ENCODE results near the gene ODF2L. TPM values are rescaled to one million over a fixed set of nuclear protein-coding genes. Genes with fewer than 3 reads are reported as not detected.

ODF2L gene
- polyA plus RNA-seq (2012; ENCODE audit: insufficient read depth, insufficient read length) = 24.4 TPM

DNA sequence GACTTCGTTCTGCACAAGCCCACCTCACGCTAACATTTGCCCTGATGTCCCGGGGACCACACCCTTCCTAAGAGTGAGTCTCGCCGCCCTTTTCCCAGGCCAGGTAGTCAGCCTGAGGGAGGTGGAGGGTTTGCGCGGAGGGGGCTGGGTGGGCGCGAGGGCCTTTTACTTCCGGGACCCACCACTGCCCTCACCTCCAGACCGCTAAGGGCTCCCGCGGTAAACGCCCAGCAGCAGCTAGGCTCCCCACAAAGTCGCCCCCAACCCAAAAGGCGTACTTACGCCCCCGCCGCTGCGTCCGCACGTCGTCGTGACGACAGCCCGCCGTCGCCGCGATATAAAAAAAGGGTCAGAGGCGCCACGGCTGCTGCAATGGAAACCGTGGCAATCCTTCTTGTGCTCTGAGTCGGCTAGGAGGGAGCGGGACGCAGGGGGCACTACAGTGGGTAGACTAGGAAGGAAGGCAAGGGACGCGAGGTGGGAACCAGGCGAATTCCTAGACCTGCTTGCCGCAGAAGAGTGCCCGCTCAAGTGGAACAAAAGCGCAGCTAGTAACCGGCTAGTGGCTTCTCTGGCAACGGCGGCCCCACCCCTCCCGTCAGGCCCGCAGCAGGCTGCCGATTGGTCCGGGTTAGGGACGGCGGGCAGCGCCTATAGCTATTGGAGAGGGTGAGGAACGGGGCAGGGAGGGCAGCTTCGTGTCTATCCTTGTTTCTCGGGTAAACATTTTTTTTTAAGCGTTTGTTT lies at the start of gene ODF2L:
Gene ODF2L (minus strand): TSS at position 573 of the 747 bp plus-strand sequence. CDS start 9,296 bp downstream, outside the sequence.
- H3K4me3 ChIP-seq (ENCODE audit: low read length) = peak within 1 kb of the TSS; percentile 86
- DNase-seq (ENCODE audit: low read depth, low spot score) = peak; percentile 72

DNA sequence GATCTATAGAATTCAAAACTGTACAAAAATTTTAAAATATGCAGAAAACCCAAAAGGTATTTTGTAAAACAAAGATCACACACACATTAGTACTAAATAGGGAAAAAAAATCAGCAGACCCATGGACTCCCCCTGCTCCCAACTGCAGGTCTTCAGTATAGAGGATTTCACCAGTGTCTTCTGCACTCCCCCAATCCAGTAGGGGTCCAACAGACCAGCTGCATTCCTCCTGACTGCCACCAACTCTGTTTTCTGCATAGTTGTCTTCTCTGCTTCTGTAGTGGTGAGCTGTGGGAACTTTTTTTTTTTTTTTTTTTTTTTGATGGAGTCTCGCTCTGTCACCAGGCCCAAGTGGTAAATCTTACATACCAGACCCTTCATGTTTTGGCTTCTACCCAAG lies 49.8 kb upstream of the ODF2L start:
- peak; percentile 33 for DNase-seq (ENCODE audit: low read depth, low spot score)

GRCh38 chr1:86441997-86442396 lies 45.9 kb upstream of the ODF2L start:
- no peak overlapping the region for H3K4me3 ChIP-seq (ENCODE audit: low read length)

More for the DNA sequence above, 49.8 kb upstream of the ODF2L start:
- no peak overlapping the region for H3K4me3 ChIP-seq (ENCODE audit: low read length)

DNA sequence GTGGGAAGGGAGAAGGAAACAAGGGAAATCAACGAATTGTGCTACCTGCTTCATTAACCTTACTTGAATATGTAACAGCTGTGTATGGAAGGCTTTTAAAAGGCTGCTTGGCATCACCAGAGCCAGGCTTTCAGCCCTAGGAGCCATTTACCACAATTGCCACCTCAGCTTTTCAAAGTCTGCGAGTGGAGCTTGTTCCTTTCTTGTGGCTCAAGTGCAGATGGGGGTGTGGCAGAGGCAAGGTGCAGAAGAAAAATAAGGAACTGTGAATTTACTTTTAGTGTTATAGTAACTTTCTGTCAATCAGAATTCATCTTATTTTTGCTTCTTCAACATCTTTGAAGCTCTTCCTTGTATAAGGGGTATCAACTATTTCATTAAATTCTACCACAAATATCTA lies 45.5 kb upstream of the ODF2L start:
- peak; percentile 92 for DNase-seq (ENCODE audit: low read depth, low spot score)
- H3K4me3 ChIP-seq (ENCODE audit: low read length) = no peak overlapping the region

More at GRCh38 chr1:86441997-86442396, 45.9 kb upstream of the ODF2L start:
- DNase-seq (ENCODE audit: low read depth, low spot score) = no peak

GRCh38 chr1:86436041-86436440 lies 39.9 kb upstream of the ODF2L start:
- no peak for DNase-seq (ENCODE audit: low read depth, low spot score)
- H3K4me3 ChIP-seq (ENCODE audit: low read length) = no peak overlapping the region

GRCh38 chr1:86435327-86435726 lies 39.2 kb upstream of the ODF2L start:
- no peak for DNase-seq (ENCODE audit: low read depth, low spot score)
- no peak overlapping the region for H3K4me3 ChIP-seq (ENCODE audit: low read length)

GRCh38 chr1:86434059-86434458 lies 37.9 kb upstream of the ODF2L start:
- no peak overlapping the region for H3K4me3 ChIP-seq (ENCODE audit: low read length)
- no peak for DNase-seq (ENCODE audit: low read depth, low spot score)

- no peak for DNase-seq (ENCODE audit: low read depth, low spot score)
- no peak overlapping the region for H3K4me3 ChIP-seq (ENCODE audit: low read length)
Observed at GRCh38 chr1:86430376-86430775, 34.3 kb upstream of the ODF2L start.

DNA sequence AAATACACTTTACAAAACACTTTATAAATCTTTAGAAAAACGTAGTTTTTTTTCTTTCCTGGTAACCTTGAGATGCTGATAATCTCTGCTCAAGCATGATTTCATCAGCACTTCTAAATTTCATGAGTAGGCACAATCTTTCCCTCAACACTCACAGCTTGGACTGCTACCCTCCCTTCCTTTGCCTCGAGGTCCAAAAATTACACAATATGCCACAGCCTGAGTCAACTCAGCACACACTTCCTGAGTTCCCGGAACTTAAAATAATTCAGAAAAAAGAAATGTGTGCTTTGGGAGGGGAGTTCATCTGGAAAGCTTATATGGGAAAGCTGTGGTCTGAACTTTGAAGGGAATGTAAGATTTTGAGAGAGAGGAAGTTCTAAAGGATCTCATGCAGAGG lies 33.7 kb upstream of the ODF2L start:
- no peak for DNase-seq (ENCODE audit: low read depth, low spot score)
- no peak overlapping the region for H3K4me3 ChIP-seq (ENCODE audit: low read length)

- DNase-seq (ENCODE audit: low read depth, low spot score) = no peak
- H3K4me3 ChIP-seq (ENCODE audit: low read length) = no peak overlapping the region
Observed at GRCh38 chr1:86429122-86429725, 33.1 kb upstream of the ODF2L start.

DNA sequence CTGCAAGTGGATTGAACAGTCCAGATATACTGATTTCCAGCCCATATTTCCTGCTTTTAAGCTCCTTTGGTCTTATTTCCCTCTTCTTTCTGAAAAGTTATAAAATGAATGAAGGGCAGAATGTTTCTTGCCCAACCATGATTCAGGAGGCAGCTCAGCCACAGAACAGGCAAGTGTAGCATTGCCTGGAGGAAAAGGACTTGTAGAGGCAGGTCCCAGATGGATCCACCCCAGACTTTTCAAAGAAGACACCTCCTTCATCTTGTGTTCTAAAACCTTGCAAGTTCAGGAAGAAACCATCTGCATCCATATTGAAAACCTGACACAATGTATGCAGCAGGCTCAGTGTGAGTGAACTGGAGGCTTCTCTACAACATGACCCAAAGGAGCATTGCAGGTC lies 27.8 kb upstream of the ODF2L start, which contains the start of gene CLCA2:
Gene CLCA2 (plus strand): TSS at position 299 of the 400 bp plus-strand sequence. CDS start 77 bp downstream, at position 376.
- no peak within 1 kb of the TSS for H3K4me3 ChIP-seq (ENCODE audit: low read length)
- no peak for DNase-seq (ENCODE audit: low read depth, low spot score)

GRCh38 chr1:86423473-86423872 lies 27.4 kb upstream of the ODF2L start:
- DNase-seq (ENCODE audit: low read depth, low spot score) = no peak
- no peak overlapping the region for H3K4me3 ChIP-seq (ENCODE audit: low read length)

- no peak for DNase-seq (ENCODE audit: low read depth, low spot score)
- H3K4me3 ChIP-seq (ENCODE audit: low read length) = no peak overlapping the region
Observed at GRCh38 chr1:86421601-86422280, 25.6 kb upstream of the ODF2L start.

DNA sequence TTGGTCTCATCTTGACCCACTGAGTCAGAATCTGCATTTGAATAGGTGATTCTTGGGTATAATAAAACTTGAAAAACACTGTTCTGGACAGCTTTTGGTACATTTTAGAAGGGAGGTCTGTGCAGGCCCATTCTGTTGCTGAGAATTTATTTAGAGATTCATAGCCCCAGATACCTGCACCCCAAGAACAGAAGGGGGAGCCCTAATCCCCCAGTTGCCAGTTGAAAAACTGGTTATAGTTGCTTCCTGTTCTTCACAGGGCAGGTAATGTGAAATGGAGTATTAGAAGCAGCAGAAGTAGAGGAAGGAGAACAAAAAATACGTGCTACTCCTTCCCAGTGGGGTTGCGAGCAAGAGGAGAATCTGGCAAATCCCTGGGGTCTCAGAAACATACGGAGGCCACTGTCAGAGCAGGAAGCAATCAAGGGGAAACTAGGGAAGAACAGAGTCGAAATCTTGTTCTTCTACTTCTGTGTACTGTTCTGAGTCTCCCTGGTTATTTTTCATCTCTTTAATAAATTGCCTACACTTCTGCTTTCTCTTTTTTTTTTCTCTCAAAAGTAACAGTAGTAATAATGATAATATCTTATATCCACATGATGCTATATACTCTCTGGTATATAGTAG lies 23.3 kb upstream of the ODF2L start:
- H3K4me3 ChIP-seq (ENCODE audit: low read length) = no peak overlapping the region
- DNase-seq (ENCODE audit: low read depth, low spot score) = peak; percentile 36

DNA sequence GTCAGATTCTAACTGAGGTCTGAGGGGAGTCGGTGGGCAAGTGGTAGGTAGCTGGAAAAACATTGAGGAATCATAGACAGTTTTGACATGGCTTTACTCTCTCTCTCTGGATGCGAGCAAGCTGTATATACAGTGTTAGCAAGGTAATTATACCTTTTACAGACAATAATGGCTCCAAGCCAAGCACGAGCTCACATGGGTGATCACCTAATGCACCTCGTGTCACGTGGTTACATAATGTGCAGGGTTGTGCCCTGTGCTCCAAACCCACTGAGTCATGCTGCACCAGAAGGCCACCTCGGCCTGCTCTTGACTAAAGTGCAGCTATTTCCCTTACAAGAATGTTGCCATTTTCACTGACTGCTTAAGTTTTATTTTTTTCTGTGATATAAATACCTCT lies 20.2 kb upstream of the ODF2L start:
- no peak overlapping the region for H3K4me3 ChIP-seq (ENCODE audit: low read length)
- no peak for DNase-seq (ENCODE audit: low read depth, low spot score)

DNA sequence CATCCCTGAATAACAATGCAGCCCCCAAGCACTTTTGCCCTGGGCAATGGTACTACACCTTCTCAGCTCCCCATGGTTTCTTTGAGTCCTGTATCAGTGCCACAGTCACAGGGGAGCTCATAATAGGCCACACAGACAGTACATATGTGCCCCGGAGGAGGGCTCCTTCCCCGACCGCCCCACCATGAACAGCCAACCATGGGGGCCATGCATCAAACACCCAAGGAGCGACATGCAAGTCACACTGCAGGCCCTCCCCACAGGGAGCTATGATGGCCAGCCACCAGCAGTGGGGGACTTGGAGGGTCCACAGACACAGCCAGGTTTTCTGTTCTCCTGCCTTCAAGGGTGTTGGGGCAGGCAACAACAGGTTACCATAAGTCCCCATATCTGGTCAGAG lies 14.8 kb upstream of the ODF2L start:
- no peak overlapping the region for H3K4me3 ChIP-seq (ENCODE audit: low read length)
- DNase-seq (ENCODE audit: low read depth, low spot score) = no peak

DNA sequence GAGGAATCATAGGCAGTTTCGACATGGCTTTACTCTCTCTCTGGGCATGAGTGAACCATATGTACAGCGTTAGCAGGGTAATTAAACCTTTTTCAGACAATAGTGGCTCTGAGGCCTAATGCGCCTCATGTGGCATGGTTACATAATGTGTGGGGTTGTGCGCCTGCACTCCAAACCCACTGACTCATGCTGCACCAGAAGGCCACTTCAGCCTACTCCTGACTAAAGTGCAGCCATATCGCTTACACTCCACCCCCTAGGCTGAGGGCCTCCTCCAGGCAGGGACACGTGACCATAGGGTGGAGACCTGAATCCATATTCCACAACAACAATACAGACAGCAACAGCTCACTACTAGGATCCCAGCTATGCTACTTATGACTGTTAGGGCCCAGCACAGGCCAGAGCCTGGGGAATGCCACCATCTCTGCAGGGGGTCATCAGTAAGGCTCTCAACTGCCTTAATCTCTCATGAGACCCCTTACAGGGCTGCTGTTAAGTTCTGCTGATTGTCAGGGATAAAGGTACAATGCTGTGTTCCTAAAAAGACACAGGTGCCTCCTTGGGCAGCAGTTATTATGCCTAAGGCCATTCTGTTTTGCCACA lies 13.4 kb upstream of the ODF2L start:
- DNase-seq (ENCODE audit: low read depth, low spot score) = no peak
- no peak overlapping the region for H3K4me3 ChIP-seq (ENCODE audit: low read length)

DNA sequence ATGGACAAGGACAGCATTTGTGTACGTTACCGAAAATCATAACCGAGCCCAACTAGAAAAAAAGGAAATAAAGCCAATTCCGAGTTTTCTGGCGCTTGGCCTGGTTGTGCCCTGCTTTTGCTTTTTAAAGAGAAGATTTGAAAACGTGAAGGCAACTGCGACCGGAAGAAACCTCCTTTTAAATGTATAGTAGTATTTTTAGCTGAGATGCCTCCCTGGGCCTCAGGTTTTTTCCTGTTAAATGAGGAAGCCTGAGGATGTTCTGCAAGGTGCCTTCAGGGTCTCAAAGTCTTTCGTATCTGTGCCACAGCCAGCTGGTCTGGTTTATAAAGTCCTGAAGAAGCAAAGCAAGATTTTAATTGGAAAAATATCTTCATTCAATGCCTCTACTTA lies 371 bp upstream of the ODF2L start:
- DNase-seq (ENCODE audit: low read depth, low spot score) = no peak

GRCh38 chr1:86394416-86394815 lies 1.7 kb downstream of the ODF2L start:
- H3K4me3 ChIP-seq (ENCODE audit: low read length) = no peak overlapping the region
- no peak for DNase-seq (ENCODE audit: low read depth, low spot score)

More for the DNA sequence above, 371 bp upstream of the ODF2L start:
- peak overlapping the region; percentile 86 for H3K4me3 ChIP-seq (ENCODE audit: low read length)

Measured in Jurkat, Clone E6-1 (cell line).